GM19467 (cell line): ENCODE measurements around the gene TMUB1.

Experiments used
- ATAC-seq: cut with Tn5 transposase; IDR thresholded peaks from one replicate; pipeline ENCODE4 v1.9.1; 2021; ENCODE audit warnings: mild to moderate bottlenecking, moderate library complexity; ENCODE audit not compliant: unreplicated experiment

Gene TMUB1

GRCh38 chr7:151071032-151071866 lies 12.0 kb downstream of the TMUB1 start:
- ATAC-seq, result no peak

GRCh38 chr7:151070574-151070960 lies 12.7 kb downstream of the TMUB1 start:
- ATAC-seq, result no peak

- ATAC-seq, result no peak
These were observed 13.3 kb downstream of the TMUB1 start for GRCh38 chr7:151069841-151070573.

- no peak for ATAC-seq
These were observed 15.1 kb downstream of the TMUB1 start for GRCh38 chr7:151068069-151068773.

- no peak for ATAC-seq
These were observed 16.9 kb downstream of the TMUB1 start for GRCh38 chr7:151066273-151066974.

GRCh38 chr7:151065516-151065915 lies 17.8 kb downstream of the TMUB1 start:
- no peak for ATAC-seq

GRCh38 chr7:151064993-151065392 lies 18.3 kb downstream of the TMUB1 start:
- no peak for ATAC-seq

GRCh38 chr7:151064454-151064853 lies 18.8 kb downstream of the TMUB1 start:
- ATAC-seq, result no peak

GRCh38 chr7:151063212-151063561 lies 20.1 kb downstream of the TMUB1 start:
- ATAC-seq, result no peak

- no peak for ATAC-seq
These were observed 20.7 kb downstream of the TMUB1 start for GRCh38 chr7:151062399-151063211.

GRCh38 chr7:151062111-151062398 lies 21.2 kb downstream of the TMUB1 start:
- no peak for ATAC-seq

GRCh38 chr7:151061213-151062110 lies 21.8 kb downstream of the TMUB1 start:
- ATAC-seq, result no peak

- ATAC-seq, result no peak
These were observed 22.7 kb downstream of the TMUB1 start for GRCh38 chr7:151060416-151061212.

GRCh38 chr7:151060113-151060415 lies 23.2 kb downstream of the TMUB1 start:
- no peak for ATAC-seq

GRCh38 chr7:151059367-151060112 lies 23.8 kb downstream of the TMUB1 start, which contains the start of gene SLC4A2:
TSS of gene SLC4A2 (plus strand) at chr7:151059589. CDS start at chr7:151061988, 2,399 bp downstream.
- peak; percentile 24 for ATAC-seq

- no peak for ATAC-seq
These were observed 24.4 kb downstream of the TMUB1 start for GRCh38 chr7:151058781-151059366.

GRCh38 chr7:151057989-151058780 lies 25.1 kb downstream of the TMUB1 start:
- ATAC-seq, result peak; percentile 86
